ENCODE data around the gene TXNRD1.

DNA sequence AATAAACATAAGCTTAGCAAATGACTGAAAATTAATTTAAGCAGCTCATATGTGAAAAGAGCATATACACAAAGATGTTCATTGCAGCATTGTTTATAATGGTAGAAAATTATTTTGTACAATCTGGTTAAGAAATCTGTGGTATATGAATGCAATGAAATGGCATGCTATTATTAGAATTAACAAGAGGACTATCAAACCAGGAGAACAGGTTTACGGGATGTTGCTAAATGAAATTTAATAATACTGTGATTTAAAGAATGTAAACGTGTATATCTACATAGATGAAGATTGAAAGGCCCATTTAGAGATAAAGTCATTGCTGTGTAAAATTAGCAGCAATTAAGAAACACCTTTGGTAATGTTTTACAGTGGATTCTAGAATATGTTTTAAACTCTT, 158.5 kb downstream of the TXNRD1 start:
- TF ChIP-seq CTCF (IDR thresholded peaks at IDR 0.05; ENCODE audit: low read depth, low read length, poor library complexity, severe bottlenecking) = no peak
- no peak for TF ChIP-seq EZH2phosphoT487 (IDR thresholded peaks at IDR 0.05; ENCODE audit: borderline replicate concordance, low read length)

Measured in DOHH2 (cell line).